Left lobe of liver (tissue), 2 donors: ENCODE data around the gene TMEM63B. TPM values are rescaled to one million over a fixed set of nuclear protein-coding genes. Genes with fewer than 3 reads are reported as not detected.
"Not testable (repeated sequence)": the region's sequence is repeated elsewhere in the genome, so short reads cannot be mapped to it uniquely, and the experiment has no call there.

Experiments used
- ATAC-seq: fragments of 200-7000 bp; cut with Tn5 transposase; one replicate; pipeline ENCODE4 v1.9.1; 2020; ENCODE audit warnings: mild to moderate bottlenecking, moderate library complexity
- DNase-seq: peaks from one replicate; pipeline ENCODE4 v3.0.0-alpha.2; 2020; ENCODE audit warnings: low spot score
- total RNA-seq: library from RNA; stranded (reverse); gene quantifications from one replicate; pipeline ENCODE4 v1.2.1, GENCODE V29; 2021
- donor health status: DM: no; HTN: no; CAD: no; lungs with moderate emphysema.
- donor health status: DM: no; HTN: yes; CAD: no.

Gene TMEM63B
- total RNA-seq, 1 donor from 2014 or later = 38.0 TPM

DNA sequence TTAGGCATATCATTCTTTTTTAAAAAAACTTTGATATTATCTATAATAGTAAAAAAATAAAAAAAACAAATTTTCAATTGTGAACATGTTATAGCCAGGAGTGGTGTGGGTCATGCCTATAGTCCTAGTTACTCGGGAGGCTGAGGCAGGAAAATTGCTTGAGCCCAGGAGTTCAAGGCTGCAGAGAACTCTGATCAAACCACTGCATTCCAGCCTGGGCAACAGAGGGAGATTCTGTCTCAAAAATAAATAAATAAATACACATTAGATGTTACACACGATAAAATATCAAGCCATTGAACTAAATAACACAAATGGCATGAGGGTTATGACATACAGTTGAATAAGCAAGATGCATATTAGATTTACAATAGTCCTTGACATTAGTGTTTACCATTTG, 61.5 kb downstream of the TMEM63B start:
- ATAC-seq (no peak), DNase-seq (no peak)

DNA sequence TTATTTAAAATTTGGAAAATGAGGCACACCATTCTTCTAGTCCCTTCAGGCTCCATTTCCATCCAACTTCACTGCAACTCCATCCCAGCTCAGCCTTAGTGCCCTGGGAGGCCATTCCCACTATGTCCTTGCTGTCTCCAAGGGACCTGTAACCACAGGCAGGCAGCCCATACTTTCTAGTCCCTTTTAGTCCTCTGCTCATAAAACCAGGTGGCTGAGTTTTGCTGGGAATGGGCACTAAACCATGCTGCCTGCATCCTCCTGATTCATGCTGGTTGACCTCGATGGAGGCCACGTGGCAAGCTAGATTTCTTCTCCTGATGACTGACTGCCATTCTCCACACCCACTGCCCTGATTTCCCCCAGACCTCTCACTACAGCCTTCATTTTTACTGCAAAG, 61.9 kb downstream of the TMEM63B start:
- ATAC-seq (no peak), DNase-seq (no peak)

DNA sequence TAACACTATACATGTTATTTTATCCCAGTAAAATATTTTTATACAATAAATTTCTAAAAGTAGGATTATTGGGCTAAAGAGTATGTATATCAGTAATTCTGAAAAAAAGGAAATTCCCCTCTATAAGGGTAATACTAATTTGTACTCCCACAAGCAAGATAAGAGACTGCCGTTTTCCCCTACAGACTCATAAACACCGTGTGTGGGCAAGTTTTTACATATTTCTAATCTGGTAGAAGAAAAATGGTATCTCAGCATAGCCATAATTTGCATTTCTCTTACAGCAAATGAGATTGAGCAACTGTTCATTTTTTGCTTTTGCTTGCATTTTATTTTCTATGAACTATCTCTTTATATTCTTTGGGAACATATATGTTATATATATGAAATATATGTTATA, 63.4 kb downstream of the TMEM63B start:
- DNase-seq (no peak), ATAC-seq (no peak)

DNA sequence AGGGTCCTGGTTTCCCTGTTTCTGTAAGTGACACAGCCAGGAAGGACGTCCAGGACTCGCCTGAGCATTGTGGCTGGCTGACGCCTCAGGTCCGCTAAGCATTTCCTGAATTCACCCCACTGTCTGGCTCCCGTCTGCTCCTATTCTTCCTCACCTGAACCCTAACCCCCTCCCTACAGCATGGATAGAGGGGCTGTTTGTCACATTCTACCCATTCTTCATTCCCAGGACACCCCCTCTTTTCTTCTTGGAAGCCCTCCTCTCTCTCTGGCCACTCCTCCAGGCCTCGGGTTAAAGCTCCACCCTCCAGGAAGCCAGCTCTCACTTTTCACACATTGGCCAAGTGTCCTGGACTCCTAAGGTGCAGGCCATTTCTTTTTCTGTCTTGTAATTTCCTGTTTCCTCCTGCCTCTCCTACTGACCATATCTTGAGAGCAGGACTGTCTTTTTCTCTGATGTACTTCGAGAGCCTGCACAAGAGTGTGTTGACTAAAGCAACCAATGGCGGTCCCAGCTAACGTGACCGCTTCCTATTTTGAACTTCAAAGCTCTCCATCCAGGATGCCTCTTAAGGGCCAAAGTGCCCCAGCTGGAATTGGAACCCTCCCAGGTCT, 65.2 kb downstream of the TMEM63B start:
- DNase-seq = no peak
- peak; percentile 49 for ATAC-seq

DNA sequence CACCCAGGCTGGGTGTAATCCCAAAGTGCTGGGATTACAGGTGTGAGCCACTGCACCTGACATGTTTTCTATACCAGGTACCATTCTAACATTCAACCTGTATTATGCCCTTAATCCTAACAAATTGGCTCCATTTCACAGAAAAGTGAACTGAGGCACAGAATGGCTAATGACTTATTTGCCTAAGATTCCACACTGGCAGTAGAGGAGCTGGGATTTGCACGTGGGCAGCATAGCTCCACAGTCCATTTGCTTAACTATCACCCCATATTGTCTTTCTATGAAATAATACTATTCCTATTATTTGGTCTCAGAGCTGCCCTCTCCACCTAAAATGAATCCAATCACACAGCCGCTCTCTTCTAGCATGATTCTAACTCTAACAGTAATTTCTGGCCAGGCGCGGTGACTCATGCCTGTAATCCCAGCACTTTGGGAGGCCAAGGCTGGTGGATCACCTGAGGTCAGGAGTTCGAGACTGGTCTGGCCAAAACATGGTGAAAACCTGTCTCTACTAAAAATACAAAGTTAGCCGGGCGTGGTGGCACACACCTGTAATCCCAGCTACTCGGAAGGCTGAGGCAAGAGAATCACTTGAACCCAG, 66.1 kb downstream of the TMEM63B start:
- DNase-seq = no peak
- ATAC-seq = no peak

DNA sequence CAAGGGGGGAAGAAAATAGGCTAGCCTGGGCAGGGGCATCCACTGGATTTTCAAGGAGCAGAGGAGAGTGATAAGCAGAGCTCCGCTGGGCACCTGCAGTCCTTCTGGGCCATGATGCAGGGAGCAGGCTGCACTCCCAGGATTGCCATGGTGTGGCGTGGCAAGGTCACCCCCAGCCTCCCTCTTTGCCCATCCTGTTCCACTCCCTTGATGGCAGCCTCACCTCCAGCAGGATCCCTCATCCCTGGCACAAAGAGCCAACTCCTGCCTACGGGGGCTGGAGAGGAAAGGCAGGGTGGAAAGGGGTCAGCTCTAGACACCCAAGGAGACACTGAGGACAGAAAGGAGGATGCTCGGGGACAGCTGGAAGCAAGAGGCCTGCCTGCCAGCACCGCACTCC, 67.0 kb downstream of the TMEM63B start:
- no peak for ATAC-seq
- no peak for DNase-seq

DNA sequence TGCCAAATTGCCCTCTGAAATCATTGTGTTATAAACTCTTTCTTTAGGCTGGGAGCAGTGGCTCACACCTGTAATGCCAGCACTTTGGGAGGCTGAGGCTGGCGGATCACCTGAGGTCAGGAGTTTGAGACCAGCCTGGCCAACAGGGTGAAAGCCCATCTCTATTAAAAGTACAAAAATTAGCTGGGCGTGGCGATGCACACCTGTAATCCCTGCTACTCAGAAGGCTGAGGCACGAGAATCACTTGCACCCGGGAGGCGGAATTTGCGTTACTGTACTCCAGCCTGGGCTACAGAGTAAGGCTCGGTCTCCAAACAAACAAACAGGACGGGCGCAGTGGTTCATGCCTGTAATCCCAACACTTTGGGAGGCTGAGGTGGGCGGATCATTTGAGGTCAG, 69.0 kb downstream of the TMEM63B start:
- not testable (repeated sequence) for ATAC-seq, DNase-seq

DNA sequence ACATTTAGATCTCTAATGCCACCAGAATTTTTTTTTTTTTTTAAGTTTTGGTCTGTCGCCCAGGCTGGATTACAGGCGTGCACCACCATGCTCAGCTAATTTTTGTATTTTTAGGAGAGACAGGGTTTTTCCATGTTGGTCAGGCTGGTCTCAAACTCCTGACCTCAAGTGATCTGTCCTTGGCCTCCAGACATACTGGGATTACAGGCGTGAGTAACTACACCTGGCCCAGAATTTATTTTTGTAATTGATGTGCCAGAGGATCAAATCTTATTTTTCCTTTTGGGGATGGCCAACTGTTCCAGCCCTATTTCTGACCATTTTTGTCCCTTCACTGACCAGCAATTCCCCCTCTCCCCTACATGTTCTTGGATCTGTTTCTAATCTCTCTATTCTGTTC, 71.3 kb downstream of the TMEM63B start:
- DNase-seq = no peak
- no peak for ATAC-seq

DNA sequence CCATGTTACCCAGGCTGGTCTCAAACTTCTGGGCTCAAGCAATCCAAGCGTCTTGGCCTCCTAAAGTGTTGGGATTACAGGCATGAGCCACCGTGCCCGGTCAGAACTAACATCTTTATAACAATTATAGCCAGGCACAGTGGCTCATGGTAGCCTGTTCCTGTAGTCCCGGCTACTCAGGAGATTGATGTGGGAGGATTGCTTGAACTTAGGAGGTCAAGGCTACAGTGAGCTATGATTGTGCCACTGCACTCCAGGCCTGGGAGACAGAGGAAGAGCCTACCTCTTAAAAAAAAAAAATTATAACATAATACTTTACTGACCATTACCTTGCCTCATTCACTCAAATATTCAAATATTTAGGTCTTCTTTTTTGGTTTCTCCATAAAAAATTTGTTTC, 72.5 kb downstream of the TMEM63B start:
- no peak for ATAC-seq
- DNase-seq = no peak

DNA sequence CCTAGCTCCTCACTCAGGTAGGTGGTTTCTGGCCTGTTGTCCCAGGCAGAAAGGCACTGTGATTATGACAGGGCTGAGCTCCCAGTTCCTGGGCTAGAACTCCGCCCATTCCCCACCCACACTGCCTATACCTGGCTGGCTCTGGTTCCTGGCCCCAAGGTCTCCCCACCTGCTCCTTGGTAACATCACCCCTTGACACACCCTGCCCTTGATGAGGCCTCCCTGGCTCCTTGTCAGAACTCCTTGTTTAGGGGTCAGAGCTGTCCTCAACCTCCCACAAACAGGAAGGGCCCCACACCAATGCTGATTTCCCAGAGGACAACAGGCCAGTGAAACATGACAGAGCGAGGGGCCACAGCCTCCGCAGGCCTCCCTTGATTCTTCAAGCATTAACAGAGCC, 73.8 kb downstream of the TMEM63B start:
- ATAC-seq (no peak), DNase-seq (no peak)

DNA sequence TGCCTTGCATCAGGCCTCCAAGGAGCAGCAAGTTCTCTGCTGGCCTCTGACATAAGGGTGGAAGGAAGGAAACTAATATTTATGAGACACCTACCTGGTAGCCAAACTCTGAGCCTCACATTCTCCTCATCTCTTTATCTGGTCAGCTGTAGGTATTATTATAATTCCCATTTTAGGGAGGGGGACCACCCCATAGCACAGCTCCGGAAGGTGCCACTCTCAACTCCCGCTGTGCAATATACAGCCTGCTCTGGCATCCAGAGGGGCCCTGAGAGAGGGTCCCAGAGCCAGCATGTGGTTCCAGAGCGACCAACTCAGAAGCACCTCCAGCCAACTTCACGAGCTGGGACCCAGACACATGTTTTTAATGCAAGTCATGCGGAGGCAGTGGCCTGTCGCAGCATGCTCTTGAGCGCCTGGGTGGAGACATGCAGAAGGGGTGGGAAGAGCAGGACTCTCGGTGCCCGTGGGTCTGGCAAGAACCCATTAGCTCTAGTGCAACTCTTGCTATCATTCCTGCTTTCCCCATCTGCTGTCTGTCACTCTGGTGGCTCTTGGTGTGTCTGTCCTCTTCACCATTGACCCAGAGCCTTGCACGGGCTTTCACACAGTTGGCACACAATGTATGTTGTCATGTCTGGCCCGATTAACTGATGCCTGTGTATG, 74.4 kb downstream of the TMEM63B start:
- ATAC-seq (peak; percentile 13), DNase-seq (no peak)

DNA sequence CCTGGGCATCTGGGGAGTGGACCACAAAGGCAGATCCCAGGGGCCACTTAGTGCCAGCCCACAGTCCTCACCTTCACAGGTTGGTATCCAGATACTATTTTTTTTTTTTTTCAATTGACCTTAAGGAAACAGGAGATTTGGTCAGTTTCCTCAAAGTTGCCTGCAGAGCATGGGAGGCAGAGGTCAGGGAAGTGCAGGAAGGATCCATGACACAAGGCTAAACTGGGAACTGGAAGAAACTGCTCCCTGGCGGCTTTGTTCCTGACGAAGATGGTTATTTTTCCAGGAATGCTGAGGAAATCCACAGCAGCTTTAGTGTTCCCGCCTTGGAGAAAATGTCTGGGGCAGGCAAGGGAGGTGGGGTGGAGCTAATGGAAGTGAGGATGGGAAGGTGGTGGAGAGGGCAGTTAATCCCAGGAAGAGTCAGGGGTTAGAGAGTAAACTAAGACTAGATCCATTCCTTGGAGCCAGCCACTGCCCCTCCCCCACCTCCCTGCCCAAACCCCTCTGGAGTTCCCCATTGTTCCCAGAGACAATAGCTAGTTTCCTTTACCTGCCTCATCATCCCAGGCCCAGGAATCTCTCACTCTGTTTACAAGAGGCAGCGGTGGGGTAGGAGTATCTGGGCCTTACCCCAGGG, 75.1 kb downstream of the TMEM63B start:
- ATAC-seq = peak; percentile 42
- no peak for DNase-seq

DNA sequence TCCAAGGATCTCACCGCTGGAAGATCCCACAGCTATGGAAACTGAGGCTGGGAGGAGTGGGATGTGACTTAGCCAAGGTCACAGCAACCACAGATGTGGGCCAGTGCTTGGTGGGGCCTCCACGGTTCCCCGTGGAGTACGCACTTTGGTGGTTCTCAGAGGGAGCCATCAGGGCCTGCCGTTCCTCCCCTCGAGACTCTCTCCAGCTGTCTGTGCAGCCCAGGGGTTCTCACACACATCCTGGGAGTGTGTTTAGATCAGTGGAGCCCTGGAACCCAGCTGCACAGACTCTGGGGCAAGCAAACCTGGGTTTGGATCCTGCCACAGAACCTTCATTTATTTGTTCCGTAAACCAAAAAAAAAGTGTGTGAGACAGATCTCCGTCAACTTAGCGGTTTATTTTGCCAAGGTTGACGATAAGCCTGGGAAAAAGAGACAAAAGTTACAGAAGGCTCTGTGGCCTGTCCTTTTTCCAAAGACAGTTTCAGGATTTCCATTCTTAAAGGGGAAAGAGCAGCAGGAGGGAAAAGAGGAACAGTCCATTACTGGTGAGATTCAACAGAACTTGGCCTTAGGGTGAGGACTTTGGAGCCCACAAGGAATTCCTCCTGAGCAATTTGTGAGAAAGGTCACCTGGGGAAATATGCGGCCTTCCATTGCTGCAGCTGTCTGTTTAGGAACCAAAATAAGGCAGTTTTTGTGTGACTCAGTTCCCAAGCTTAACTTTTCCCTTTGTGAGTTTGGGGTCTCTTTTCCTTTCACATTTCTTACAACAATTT, 75.8 kb downstream of the TMEM63B start:
- no peak for DNase-seq

DNA sequence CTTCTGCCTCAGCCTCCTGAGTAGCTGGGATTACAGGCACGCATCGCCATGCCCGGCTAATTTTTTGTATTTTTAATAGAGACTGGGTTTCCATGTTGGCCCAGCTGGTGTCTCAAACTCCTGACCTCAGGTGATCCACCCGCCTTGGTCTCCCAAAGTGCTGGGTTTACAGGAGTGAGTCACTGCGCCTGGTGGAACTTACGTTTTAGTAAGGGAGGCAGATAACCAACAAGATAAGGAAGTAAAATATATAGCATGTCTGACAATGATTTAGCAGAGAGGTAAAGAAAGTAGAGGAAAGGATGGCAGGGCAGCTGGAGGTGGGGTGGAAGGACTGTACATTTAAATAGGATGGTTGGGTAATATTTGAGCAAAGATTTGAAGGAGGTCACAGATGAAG, 76.6 kb downstream of the TMEM63B start:
- ATAC-seq = no peak
- DNase-seq = no peak

More for the DNA sequence above, 75.8 kb downstream of the TMEM63B start:
- no peak for ATAC-seq

Other genes starting within 250 kb of the TMEM63B start
- 35.3 TPM for gene MRPL14, start 102 bp upstream of the TMEM63B start, total RNA-seq
- 0.18 TPM for gene CAPN11, start 31.3 kb downstream of the TMEM63B start, total RNA-seq
- gene MYMX, start 89.4 kb downstream of the TMEM63B start, total RNA-seq = not detected
- 37.5 TPM for gene SLC29A1, start 96.0 kb downstream of the TMEM63B start, total RNA-seq
- 187 TPM for gene HSP90AB1, start 119.5 kb downstream of the TMEM63B start, total RNA-seq
- 18.4 TPM for gene SLC35B2, start 130.0 kb downstream of the TMEM63B start, total RNA-seq
- gene NFKBIE, start 138.0 kb downstream of the TMEM63B start, total RNA-seq = 2.8 TPM
- gene TMEM151B, start 142.9 kb downstream of the TMEM63B start, total RNA-seq = not detected
- gene AARS2, start 185.8 kb downstream of the TMEM63B start, total RNA-seq = 7.7 TPM
- not detected for gene SPATS1, start 215.1 kb downstream of the TMEM63B start, total RNA-seq